AG04450 (cell line): ENCODE data around the gene C17orf58. TPM values are rescaled to one million over a fixed set of nuclear protein-coding genes. Genes with fewer than 3 reads are reported as not detected.

Source experiments
- CTCF ChIA-PET: fragments of 300-600, 350-600 bp; formaldehyde crosslinking; extraction: SDS; loops from one replicate; lab custom pipeline; 2022; ENCODE audit warnings: antibody characterized with exemption, inconsistent platforms; lab: Charles Lee
- POLR2A ChIA-PET: fragments of 350-600 bp; formaldehyde crosslinking; extraction: SDS; loops from one replicate; lab custom pipeline; 2021; ENCODE audit warnings: antibody characterized with exemption, inconsistent platforms; lab: Yijun Ruan, JAX
- DNase-seq: peaks from one replicate; pipeline ENCODE4 v3.0.0-alpha.2; 2011; ENCODE audit warnings: low read depth, low spot score
- H3K27ac ChIP-seq: one replicate; pipeline ENCODE4 v1.5.1; 2012; ENCODE audit warnings: low read depth, low read length, control low read depth
- H3K27me3 ChIP-seq: one replicate; pipeline ENCODE4 v1.6.0; 2012; ENCODE audit warnings: low read length; ENCODE audit not compliant: control insufficient read depth, insufficient read depth
- H3K4me3 ChIP-seq: 2 replicates; pipeline ENCODE4 v1.5.1; 2011; ENCODE audit warnings: mild to moderate bottlenecking, low read depth, low read length, control low read depth
- H3K9me3 ChIP-seq: 2 replicates; pipeline ENCODE4 v1.5.1; 2012; ENCODE audit warnings: low read length; ENCODE audit not compliant: control insufficient read depth, insufficient read depth
- polyA plus RNA-seq: library from polyadenylated mRNA; depleted of rRNA; stranded (reverse); fragments of >200 nt; gene quantifications from 2 replicates; pipeline ENCODE4 v1.2.3, GENCODE V29; 2011
- TF ChIP-seq, protein P1 (sequence below): IDR thresholded peaks from 2 replicates; pipeline ENCODE4 v1.5.1; 2011; ENCODE audit warnings: low read depth, low read length, control low read depth, inconsistent platforms

C17orf58 gene
- polyA plus RNA-seq, 1 experiment: 14.4 TPM

DNA sequence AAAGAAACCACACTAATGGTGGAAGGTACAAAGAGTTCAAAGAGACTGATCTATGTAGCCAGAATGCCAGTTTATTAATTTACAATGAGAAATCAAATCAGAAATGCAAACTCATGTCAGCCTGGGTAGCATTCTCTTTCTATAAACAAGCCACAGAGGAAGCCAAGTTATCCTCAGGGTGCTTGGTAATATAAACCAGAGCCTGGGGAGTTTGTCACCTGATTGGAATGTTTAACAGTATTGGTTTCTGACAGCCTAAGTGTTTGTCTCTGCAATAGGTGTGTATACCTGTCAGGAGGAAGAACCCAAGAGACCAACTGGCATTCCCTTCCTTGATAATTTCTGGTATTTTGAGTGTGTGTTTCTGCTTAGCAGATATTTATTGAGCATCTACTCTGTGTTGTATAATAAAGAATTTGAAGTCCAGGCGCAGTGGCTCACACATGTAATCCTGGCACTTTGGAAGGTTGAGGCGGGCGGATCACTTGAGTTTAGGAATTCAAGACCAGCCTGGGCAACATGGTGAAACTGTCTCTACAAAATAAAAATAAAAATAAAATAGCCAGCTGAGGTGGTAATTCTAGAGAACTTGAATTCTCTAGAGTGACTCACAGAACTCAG is 3.1 kb upstream of the C17orf58 start:
- no peak overlapping the region for H3K4me3 ChIP-seq
- CTCF ChIA-PET: no interaction called here
- no peaks in the 10 kb centered on the region for H3K27me3 ChIP-seq
- H3K27ac ChIP-seq: no peak overlapping the region
- DNase-seq: no peak
- H3K9me3 ChIP-seq: no peaks in the 10 kb centered on the region; the same call in 1 of the 2 replicates
- TF ChIP-seq, protein P1, sequence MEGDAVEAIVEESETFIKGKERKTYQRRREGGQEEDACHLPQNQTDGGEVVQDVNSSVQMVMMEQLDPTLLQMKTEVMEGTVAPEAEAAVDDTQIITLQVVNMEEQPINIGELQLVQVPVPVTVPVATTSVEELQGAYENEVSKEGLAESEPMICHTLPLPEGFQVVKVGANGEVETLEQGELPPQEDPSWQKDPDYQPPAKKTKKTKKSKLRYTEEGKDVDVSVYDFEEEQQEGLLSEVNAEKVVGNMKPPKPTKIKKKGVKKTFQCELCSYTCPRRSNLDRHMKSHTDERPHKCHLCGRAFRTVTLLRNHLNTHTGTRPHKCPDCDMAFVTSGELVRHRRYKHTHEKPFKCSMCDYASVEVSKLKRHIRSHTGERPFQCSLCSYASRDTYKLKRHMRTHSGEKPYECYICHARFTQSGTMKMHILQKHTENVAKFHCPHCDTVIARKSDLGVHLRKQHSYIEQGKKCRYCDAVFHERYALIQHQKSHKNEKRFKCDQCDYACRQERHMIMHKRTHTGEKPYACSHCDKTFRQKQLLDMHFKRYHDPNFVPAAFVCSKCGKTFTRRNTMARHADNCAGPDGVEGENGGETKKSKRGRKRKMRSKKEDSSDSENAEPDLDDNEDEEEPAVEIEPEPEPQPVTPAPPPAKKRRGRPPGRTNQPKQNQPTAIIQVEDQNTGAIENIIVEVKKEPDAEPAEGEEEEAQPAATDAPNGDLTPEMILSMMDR: no peak
- POLR2A ChIA-PET: no interaction called here

DNA sequence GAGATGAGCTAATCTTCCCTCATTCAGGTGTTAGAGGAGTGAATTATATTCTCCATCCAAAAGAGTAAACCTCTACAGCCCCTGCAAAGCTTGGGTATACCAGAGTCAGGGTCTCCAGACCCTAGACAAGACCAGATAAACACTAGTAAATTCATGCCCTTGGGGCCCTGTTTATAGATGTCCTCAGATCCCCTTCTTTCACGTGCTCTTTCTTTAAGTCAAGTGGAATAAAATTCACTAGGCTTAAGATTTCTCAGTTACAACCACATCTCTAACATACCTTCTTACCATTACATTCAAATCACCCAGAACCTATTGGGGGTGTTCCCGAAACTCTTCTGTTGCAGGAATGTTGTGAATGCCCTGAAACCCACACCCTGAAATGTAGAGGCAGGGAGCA is 2.2 kb upstream of the C17orf58 start:
- TF ChIP-seq, protein P1: no peak
- ChIA-PET CTCF (no interaction called here), POLR2A (interaction anchor here (0.6 kb wide), 1 partner anchor 1328 kb away, joined by 3 read pairs; the partner anchor contains the start of gene ABCA5)
- no peak overlapping the region for H3K27ac ChIP-seq
- H3K4me3 ChIP-seq: no peak overlapping the region
- H3K27me3 ChIP-seq: no peaks in the 10 kb centered on the region
- DNase-seq: no peak
- H3K9me3 ChIP-seq: no peaks in the 10 kb centered on the region; the same call in 1 of the 2 replicates

DNA sequence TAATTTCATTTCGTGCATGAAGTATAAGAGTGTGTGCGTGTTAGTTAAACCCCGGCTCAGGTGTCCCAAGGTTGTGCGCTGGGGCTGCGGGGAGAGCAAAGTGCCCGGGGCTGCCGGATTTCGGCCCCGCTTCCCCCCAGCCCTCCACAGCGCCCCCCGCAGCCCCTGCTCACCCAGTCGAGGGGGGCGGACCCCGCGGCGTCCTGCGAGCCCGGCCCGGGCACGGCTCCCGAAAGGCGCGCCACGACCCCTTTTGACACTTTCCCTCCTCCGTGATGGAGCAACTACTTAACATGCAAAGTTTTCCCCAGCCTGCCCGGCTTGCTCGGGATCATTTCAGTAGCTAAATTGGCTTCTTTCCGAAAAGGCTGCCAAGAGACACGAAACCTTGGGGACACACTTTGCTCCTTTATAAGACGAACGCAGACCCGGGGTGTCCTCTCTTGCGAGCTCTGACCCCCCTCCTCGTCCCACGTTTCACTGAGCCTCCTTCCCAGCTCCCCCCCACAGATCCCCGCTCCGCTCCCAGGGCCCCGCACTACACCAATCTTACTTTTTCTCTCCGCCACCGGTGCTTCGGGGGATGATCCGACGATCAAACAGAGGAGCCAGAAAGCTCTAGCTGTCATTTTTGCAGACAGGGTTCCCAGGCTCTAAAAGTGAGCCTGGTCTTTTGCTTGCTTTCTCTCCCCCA is 552 bp downstream of the C17orf58 start:
- Histone ChIP-seq H3K9me3 (no peaks in the 10 kb centered on the region), H3K4me3 (peak overlapping the region; percentile 63), H3K27me3 (no peaks in the 10 kb centered on the region), H3K27ac (no peak overlapping the region)
- no peak for DNase-seq
- TF ChIP-seq, protein P1: no peak
- POLR2A ChIA-PET: interaction anchor here (0.6 to 1.6 kb wide), 3 partner anchors 41 to 252 kb away, joined by 3 read pairs; partner anchors contain the start of gene AMZ2
- CTCF ChIA-PET: interaction anchor here (0.9 kb wide), 1 partner anchor 88 kb away, joined by 3 read pairs; no protein-coding TSS in a partner anchor

DNA sequence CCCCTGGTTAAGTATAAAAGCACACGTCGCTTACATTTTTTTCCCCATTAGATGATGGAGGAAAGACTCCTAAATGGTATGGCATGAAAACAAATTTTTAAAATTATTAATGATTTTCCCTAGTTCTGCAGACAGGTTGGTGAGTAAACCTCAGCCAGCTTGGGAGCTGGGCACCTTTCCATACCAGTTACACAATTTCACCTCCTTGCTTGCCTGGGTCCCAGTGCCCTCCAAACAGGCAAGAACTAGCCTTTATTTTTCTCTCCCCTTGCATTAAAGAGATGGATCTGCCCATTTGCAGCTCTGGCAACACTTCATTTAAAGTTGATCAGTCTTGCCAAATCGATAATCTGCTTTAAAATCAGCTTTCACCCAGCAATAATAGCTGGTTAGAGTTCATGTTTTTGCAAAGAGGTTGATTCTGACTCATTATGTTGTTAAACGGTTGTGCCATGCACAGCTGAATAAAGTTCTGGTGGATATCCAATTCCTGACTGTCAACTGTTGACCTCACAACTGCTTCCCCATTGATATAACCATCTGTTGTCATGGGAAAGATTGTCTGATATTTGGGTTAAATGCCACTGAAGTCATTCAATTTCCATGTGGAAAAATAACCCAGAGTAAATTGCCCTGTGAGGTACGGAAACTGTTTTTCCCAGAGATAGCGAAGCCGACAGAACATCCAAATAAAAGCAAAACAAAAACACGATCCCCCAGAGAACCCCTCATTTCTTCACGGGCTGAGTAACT is 1.3 kb downstream of the C17orf58 start:
- DNase-seq: no peak
- TF ChIP-seq, protein P1: no peak
- ChIA-PET CTCF (interaction anchor here (1.2 kb wide), 1 partner anchor 32 kb away, joined by 3 read pairs; no protein-coding TSS in a partner anchor), POLR2A (interaction anchor here (0.6 to 1.6 kb wide), 4 partner anchors 25 to 253 kb away, joined by 3 to 5 read pairs (median 3); partner anchors contain the start of gene AMZ2)
- Histone ChIP-seq H3K27ac (peak overlapping the region; percentile 40), H3K27me3 (no peaks in the 10 kb centered on the region), H3K9me3 (no peaks in the 10 kb centered on the region), H3K4me3 (peak overlapping the region; percentile 63)
